Common myeloid progenitor, CD34-positive (primary cell): Measurements from ENCODE around the gene P3H1.
A peak's percentile ranks its signal among the peaks of the same experiment; 100 is the strongest.
"Not testable (repeated sequence)": the region's sequence is repeated elsewhere in the genome, so short reads cannot be mapped to it uniquely, and the experiment has no call there.

ENCODE experiments used
- CTCF ChIA-PET: fragments of 350-600 bp; sonication (Branson Sonifier 250); formaldehyde crosslinking; loops from one replicate; lab custom pipeline; 2021; ENCODE audit warnings: antibody characterized with exemption; lab: Charles Lee
- POLR2A ChIA-PET: fragments of 350-600 bp; sonication (Branson Sonifier 250); formaldehyde crosslinking; loops from one replicate; lab custom pipeline; 2021; ENCODE audit warnings: antibody characterized with exemption; lab: Charles Lee
- DNase-seq, 3 donors: peaks; one replicate each; pipeline versions ENCODE4 v3.0.0 to v3.0.0-alpha.2; 2013
- H3K27ac ChIP-seq, 2 experiments: 1 replicate in 1 of 2; 2 replicates in 1 of 2; pipeline ENCODE4 v1.7.0; 2013; ENCODE audit warnings: inconsistent platforms in 2 of 2, low read length in 2 of 2, mild to moderate bottlenecking in 2 of 2, low read depth in 1 of 2, moderate library complexity in 1 of 2; ENCODE audit not compliant: severe bottlenecking in 2 of 2, insufficient read depth in 1 of 2, poor library complexity in 1 of 2
- H3K27me3 ChIP-seq, 5 experiments: replicated peaks in 2 of 5; 1 replicate in 3 of 5; 2 replicates in 2 of 5; pipeline versions ENCODE4 v1.6.1 to v1.7.0; 2013; ENCODE audit warnings: low read length in 4 of 5, mild to moderate bottlenecking in 2 of 5, moderate library complexity in 2 of 5, inconsistent platforms in 1 of 5; ENCODE audit not compliant: insufficient read depth in 5 of 5, control insufficient read depth in 4 of 5
- H3K36me3 ChIP-seq, 4 experiments: 1 replicate in 2 of 4; 2 replicates in 2 of 4; pipeline versions ENCODE4 v1.6.1 to v1.7.0; 2013; ENCODE audit warnings: low read length in 3 of 4, control low read depth in 1 of 4, mild to moderate bottlenecking in 1 of 4; ENCODE audit not compliant: control insufficient read depth in 4 of 4, insufficient read depth in 4 of 4
- H3K4me1 ChIP-seq, 4 experiments: 1 replicate in 3 of 4; 2 replicates in 1 of 4; pipeline versions ENCODE4 v1.6.1 to v1.7.1; 2013; ENCODE audit warnings: low read length in 3 of 4, mild to moderate bottlenecking in 3 of 4, control low read depth in 1 of 4, inconsistent platforms in 1 of 4, moderate library complexity in 1 of 4; ENCODE audit not compliant: control insufficient read depth in 4 of 4, insufficient read depth in 4 of 4; ENCODE audit errors: control extremely low read depth in 1 of 4
- H3K4me3 ChIP-seq, 7 experiments: 1 replicate in 4 of 7; 2 replicates in 3 of 7; pipeline versions ENCODE4 v1.5.1 to v1.7.0; 2013; ENCODE audit warnings: mild to moderate bottlenecking in 7 of 7, low read length in 6 of 7, moderate library complexity in 6 of 7, inconsistent platforms in 2 of 7, low read depth in 2 of 7, control low read depth in 1 of 7; ENCODE audit not compliant: insufficient read depth in 4 of 7, control insufficient read depth in 1 of 7; ENCODE audit errors: extremely low read depth in 1 of 7
- H3K9me3 ChIP-seq, 5 experiments: 1 replicate in 4 of 5; 2 replicates in 1 of 5; pipeline versions ENCODE4 v1.6.1 to v1.7.1; 2013; ENCODE audit warnings: low read length in 4 of 5, mild to moderate bottlenecking in 2 of 5, inconsistent platforms in 1 of 5, low read depth in 1 of 5, moderate library complexity in 1 of 5; ENCODE audit not compliant: control insufficient read depth in 4 of 5, insufficient read depth in 2 of 5; ENCODE audit errors: control extremely low read depth in 1 of 5
- WGBS: methylation state at CpG from one replicate; pipeline ENCODE4 v1.1.5; 2013; ENCODE audit not compliant: insufficient coverage; 5-methylcytosine and 5-hydroxymethylcytosine counted together

P3H1 gene

GRCh38 chr1:42713293-42713692 lies 53.5 kb downstream of the P3H1 start:
- Histone ChIP-seq H3K27ac (no peak overlapping the region), H3K36me3 (peaks cover 10 to 64% (median 45%) of the 10 kb centered on the region in 4 experiments), H3K4me3 (no peak overlapping the region), H3K27me3 (no peaks in the 10 kb centered on the region), H3K4me1 (no peaks in the 10 kb centered on the region), H3K9me3 (peaks cover 6 to 33% (median 11%) of the 10 kb centered on the region in 5 experiments)
- ChIA-PET POLR2A (no interaction called here), CTCF (no interaction called here)
- peak in 1 of 3 donors; percentile 28 for DNase-seq

DNA sequence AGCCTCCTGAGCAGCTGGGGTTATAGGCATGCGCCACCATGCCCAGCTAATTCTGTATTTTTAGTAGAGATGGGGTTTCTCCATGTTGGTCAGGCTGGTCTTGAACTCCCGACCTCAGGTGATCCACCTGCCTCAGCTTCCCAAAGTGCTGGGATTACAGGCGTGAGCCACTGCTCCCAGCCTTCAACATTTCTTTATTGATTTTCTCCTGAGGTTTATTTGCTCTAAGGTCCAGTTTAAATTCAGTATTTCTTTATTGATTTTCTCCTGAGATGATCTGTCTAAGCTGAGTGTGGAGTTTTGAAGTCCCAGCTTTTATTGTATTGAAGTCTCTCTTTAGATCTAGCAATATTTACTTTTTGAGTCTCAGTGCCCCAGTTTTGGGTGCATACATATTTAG lies 54.0 kb downstream of the P3H1 start:
- CTCF ChIA-PET = interaction anchor here (0.6 kb wide), 1 partner anchor 566 kb away, joined by 3 read pairs; no protein-coding TSS in a partner anchor
- no CpG with 5 or more reads among the region's 3 CpGs for WGBS
- H3K27ac ChIP-seq, H3K4me3 ChIP-seq, POLR2A ChIA-PET, H3K4me1 ChIP-seq, DNase-seq, H3K27me3 ChIP-seq: not testable (repeated sequence)
- peaks cover 12 to 66% (median 44%) of the 10 kb centered on the region in 4 experiments for H3K36me3 ChIP-seq
- H3K9me3 ChIP-seq = peaks cover 6 to 33% (median 11%) of the 10 kb centered on the region in 5 experiments

GRCh38 chr1:42703888-42704464 lies 62.9 kb downstream of the P3H1 start:
- H3K4me1 ChIP-seq = no peaks in the 10 kb centered on the region
- H3K27ac ChIP-seq = no peak overlapping the region
- 100% methylated on average over 4 of the region's 7 CpGs for WGBS
- H3K9me3 ChIP-seq = no peaks in the 10 kb centered on the region
- H3K27me3 ChIP-seq = no peaks in the 10 kb centered on the region
- ChIA-PET POLR2A (no interaction called here), CTCF (no interaction called here)
- H3K4me3 ChIP-seq = no peak overlapping the region
- DNase-seq = no peak
- H3K36me3 ChIP-seq = peaks cover 37 to 89% (median 60%) of the 10 kb centered on the region in 4 experiments

- Histone ChIP-seq H3K9me3 (no peaks in the 10 kb centered on the region), H3K36me3 (peaks cover 42 to 94% (median 70%) of the 10 kb centered on the region in 4 experiments), H3K27ac (no peak overlapping the region), H3K4me1 (no peaks in the 10 kb centered on the region), H3K4me3 (no peak overlapping the region), H3K27me3 (no peaks in the 10 kb centered on the region)
- ChIA-PET CTCF (no interaction called here), POLR2A (no interaction called here)
- no peak for DNase-seq
These were observed 66.8 kb downstream of the P3H1 start for GRCh38 chr1:42700006-42700405.

- ChIA-PET POLR2A (no interaction called here), CTCF (interaction anchor here (0.9 to 1.4 kb wide), 2 partner anchors 11 to 12 kb away, joined by 3 read pairs; no protein-coding TSS in a partner anchor)
- Histone ChIP-seq H3K36me3 (peaks cover 31 to 91% (median 67%) of the 10 kb centered on the region in 4 experiments), H3K4me3 (no peak overlapping the region), H3K9me3 (no peaks in the 10 kb centered on the region), H3K27me3 (no peaks in the 10 kb centered on the region), H3K4me1 (no peaks in the 10 kb centered on the region), H3K27ac (peak overlapping the region in 1 of 2 experiments; percentile 44)
- DNase-seq = no peak
- WGBS = 100% methylated on average over 3 of the region's 4 CpGs
These were observed 68.6 kb downstream of the P3H1 start for GRCh38 chr1:42698081-42698813.
